ENCODE data around the gene NCKIPSD. TPM values are rescaled to one million over a fixed set of nuclear protein-coding genes. Genes with fewer than 3 reads are reported as not detected.

The NCKIPSD gene
- total and polyA plus RNA-seq, 2 experiments from 2014 or later, result 19.9 to 22.9 TPM

DNA sequence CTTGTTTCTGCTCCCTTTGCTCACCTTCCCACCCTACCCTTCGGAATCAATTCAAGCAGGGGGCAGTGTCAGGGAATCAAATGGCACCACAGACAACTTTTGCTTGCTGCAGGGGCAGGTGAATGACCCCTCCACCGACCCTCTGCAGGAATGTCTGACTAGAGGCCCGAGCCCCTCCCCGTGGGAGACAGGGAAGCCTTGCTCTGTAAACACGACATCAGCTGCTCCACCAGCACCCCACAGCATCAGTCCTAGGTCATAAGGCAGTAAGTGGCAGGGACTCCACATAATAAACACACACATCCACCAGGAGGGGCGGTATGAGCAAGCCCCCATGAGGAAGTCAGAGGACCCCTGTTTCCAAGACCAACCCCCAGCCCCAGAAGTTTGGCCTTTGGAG, 48.4 kb downstream of the NCKIPSD start:
- DNase-seq (ENCODE audit: low spot score), result no peak
- Histone ChIP-seq H3K4me3 (no peak overlapping the region), H3K4me2 (no peak overlapping the region), H3K9me3 (ENCODE audit: low read depth) (no peaks in the 10 kb centered on the region), H4K20me1 (ENCODE audit: insufficient read depth, poor library complexity, severe bottlenecking) (peaks cover 8% of the 10 kb centered on the region), H2AFZ (no peak overlapping the region), H3K36me3 (replicated peaks; ENCODE audit: insufficient read depth, low read depth) (no peaks in the 10 kb centered on the region), H3K79me2 (peaks cover 12% of the 10 kb centered on the region), H3K4me1 (ENCODE audit: insufficient read depth) (peaks cover 22% of the 10 kb centered on the region), H3K27me3 (no peaks in the 10 kb centered on the region), H3K27ac (no peak overlapping the region), H3K9me2 (replicated peaks; ENCODE audit: insufficient read depth) (no peaks in the 10 kb centered on the region)
- TF ChIP-seq EZH2phosphoT487 (IDR thresholded peaks at IDR 0.05; ENCODE audit: low read depth, severe bottlenecking, unreplicated experiment) (no peak), EZH2 (IDR thresholded peaks at IDR 0.05; ENCODE audit: borderline replicate concordance) (no peak)
- TF ChIP-seq, protein P1, sequence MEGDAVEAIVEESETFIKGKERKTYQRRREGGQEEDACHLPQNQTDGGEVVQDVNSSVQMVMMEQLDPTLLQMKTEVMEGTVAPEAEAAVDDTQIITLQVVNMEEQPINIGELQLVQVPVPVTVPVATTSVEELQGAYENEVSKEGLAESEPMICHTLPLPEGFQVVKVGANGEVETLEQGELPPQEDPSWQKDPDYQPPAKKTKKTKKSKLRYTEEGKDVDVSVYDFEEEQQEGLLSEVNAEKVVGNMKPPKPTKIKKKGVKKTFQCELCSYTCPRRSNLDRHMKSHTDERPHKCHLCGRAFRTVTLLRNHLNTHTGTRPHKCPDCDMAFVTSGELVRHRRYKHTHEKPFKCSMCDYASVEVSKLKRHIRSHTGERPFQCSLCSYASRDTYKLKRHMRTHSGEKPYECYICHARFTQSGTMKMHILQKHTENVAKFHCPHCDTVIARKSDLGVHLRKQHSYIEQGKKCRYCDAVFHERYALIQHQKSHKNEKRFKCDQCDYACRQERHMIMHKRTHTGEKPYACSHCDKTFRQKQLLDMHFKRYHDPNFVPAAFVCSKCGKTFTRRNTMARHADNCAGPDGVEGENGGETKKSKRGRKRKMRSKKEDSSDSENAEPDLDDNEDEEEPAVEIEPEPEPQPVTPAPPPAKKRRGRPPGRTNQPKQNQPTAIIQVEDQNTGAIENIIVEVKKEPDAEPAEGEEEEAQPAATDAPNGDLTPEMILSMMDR (IDR thresholded peaks at IDR 0.05; ENCODE audit: poor library complexity), result no peak
- WGBS (ENCODE audit: low lambda C conversion rate, missing lambda C conversion rate), result 50% methylated on average over 6 of the region's 6 CpGs

DNA sequence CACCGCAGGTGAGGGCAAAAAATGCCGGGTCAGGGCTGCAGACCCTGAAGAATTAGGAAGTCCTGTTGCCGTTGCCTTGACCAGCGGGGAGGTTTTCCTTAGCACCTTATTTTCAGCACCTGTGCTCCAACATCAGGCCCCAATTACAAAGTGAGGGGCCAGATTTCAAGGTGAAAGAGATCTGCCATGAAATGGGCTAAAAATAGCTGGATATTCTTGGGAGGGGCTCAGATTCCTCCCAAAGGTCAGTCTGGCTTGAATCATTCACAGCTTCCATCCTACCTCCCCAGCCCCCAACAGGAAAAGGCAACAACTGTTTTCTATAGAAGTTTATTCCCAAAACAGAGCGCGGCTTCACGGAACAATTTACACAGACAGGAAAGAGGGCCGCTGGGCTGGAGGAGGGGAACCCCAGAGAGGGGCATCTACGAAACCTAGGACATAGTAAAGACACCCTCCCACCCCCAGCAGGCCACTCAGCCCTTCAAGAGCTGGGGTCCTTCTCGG, 49.5 kb downstream of the NCKIPSD start:
- peak overlapping the region; percentile 90 for H3K4me2 ChIP-seq
- no peaks in the 10 kb centered on the region for H3K9me3 ChIP-seq (ENCODE audit: low read depth)
- no peaks in the 10 kb centered on the region for H3K27me3 ChIP-seq
- no peak for DNase-seq (ENCODE audit: low spot score)
- 31% methylated on average over 10 of the region's 10 CpGs for WGBS (ENCODE audit: low lambda C conversion rate, missing lambda C conversion rate)
- peak overlapping the region; percentile 35 for H3K4me3 ChIP-seq
- no peak for TF ChIP-seq EZH2 (IDR thresholded peaks at IDR 0.05; ENCODE audit: borderline replicate concordance)
- TF ChIP-seq, protein P1 (IDR thresholded peaks at IDR 0.05; ENCODE audit: poor library complexity), result no peak
- no peak for TF ChIP-seq EZH2phosphoT487 (IDR thresholded peaks at IDR 0.05; ENCODE audit: low read depth, severe bottlenecking, unreplicated experiment)
- peaks cover 22% of the 10 kb centered on the region for H3K4me1 ChIP-seq (ENCODE audit: insufficient read depth)
- H2AFZ ChIP-seq, result peak overlapping the region; percentile 69
- peaks cover 12% of the 10 kb centered on the region for H3K79me2 ChIP-seq
- peaks cover 8% of the 10 kb centered on the region for H4K20me1 ChIP-seq (ENCODE audit: insufficient read depth, poor library complexity, severe bottlenecking)
- H3K36me3 ChIP-seq (replicated peaks; ENCODE audit: insufficient read depth, low read depth), result no peaks in the 10 kb centered on the region
- no peaks in the 10 kb centered on the region for H3K9me2 ChIP-seq (replicated peaks; ENCODE audit: insufficient read depth)
- H3K27ac ChIP-seq, result peak overlapping the region; percentile 73

DNA sequence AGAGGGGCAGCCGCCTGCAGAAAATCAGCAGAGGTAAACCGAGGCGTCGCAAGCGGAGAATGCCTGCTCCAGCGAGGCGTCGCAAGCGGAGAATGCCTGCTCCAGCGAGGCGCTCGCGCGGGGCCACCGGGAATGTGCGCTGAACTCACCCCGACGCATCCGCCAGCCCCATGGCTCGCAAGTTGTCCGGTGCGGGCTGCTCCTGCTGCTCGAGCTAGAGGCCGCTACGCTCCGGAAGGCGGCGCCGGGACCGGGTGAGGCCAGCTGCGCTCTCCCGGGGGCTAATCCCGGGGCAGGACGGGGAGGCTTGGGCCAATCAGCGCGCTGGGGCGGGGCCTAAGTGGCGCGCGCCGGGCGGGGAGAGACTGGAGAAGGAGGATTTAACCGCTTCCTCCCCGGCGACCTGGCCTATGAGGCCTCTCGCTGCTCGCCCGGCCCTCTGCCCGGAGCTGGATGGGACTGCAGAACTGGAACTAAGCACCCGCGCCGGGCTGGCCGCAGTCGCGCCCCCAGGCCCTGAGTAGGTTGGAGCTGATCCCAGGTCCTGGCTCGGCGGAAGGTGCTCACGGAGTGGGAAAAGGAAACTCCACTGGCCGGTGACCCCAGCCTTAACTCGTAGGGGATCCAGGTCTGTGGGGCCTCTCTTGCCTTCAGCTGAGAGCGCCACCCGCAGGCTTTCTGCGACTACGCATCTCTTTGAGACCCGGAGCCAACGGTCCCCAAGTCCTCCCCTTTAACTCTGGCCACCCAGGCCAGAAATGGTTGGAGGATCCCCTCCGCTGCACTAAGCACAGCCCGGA, 50.3 kb downstream of the NCKIPSD start, which contains the start of gene SLC26A6:
Gene SLC26A6, minus strand, starts transcription at position 240 of the 800 bp plus-strand sequence. Its CDS starts 68 bp downstream, at position 172.
- H3K27ac ChIP-seq, result peak within 1 kb of the TSS; percentile 73
- peak within 1 kb of the TSS; percentile 90 for H3K4me2 ChIP-seq
- H3K36me3 ChIP-seq (replicated peaks; ENCODE audit: insufficient read depth, low read depth), result no peaks in the 10 kb centered on the region
- H3K4me1 ChIP-seq (ENCODE audit: insufficient read depth), result peaks cover 22% of the 10 kb centered on the region
- no peak for TF ChIP-seq EZH2phosphoT487 (IDR thresholded peaks at IDR 0.05; ENCODE audit: low read depth, severe bottlenecking, unreplicated experiment)
- TF ChIP-seq, protein P1 (IDR thresholded peaks at IDR 0.05; ENCODE audit: poor library complexity), result peak; percentile 64
- 2% methylated on average over 53 of the region's 68 CpGs for WGBS (ENCODE audit: low lambda C conversion rate, missing lambda C conversion rate)
- H3K9me2 ChIP-seq (replicated peaks; ENCODE audit: insufficient read depth), result no peaks in the 10 kb centered on the region
- H3K9me3 ChIP-seq (ENCODE audit: low read depth), result no peaks in the 10 kb centered on the region
- H4K20me1 ChIP-seq (ENCODE audit: insufficient read depth, poor library complexity, severe bottlenecking), result peaks cover 8% of the 10 kb centered on the region
- peaks cover 12% of the 10 kb centered on the region for H3K79me2 ChIP-seq
- peak within 1 kb of the TSS; percentile 69 for H2AFZ ChIP-seq
- H3K4me3 ChIP-seq, result peak within 1 kb of the TSS; percentile 73
- H3K27me3 ChIP-seq, result no peaks in the 10 kb centered on the region
- peak; percentile 98 for DNase-seq (ENCODE audit: low spot score)

Data from hepatocyte (in vitro differentiated cells).